ENCODE measurements around the gene CHRNA4.

Gene CHRNA4

DNA sequence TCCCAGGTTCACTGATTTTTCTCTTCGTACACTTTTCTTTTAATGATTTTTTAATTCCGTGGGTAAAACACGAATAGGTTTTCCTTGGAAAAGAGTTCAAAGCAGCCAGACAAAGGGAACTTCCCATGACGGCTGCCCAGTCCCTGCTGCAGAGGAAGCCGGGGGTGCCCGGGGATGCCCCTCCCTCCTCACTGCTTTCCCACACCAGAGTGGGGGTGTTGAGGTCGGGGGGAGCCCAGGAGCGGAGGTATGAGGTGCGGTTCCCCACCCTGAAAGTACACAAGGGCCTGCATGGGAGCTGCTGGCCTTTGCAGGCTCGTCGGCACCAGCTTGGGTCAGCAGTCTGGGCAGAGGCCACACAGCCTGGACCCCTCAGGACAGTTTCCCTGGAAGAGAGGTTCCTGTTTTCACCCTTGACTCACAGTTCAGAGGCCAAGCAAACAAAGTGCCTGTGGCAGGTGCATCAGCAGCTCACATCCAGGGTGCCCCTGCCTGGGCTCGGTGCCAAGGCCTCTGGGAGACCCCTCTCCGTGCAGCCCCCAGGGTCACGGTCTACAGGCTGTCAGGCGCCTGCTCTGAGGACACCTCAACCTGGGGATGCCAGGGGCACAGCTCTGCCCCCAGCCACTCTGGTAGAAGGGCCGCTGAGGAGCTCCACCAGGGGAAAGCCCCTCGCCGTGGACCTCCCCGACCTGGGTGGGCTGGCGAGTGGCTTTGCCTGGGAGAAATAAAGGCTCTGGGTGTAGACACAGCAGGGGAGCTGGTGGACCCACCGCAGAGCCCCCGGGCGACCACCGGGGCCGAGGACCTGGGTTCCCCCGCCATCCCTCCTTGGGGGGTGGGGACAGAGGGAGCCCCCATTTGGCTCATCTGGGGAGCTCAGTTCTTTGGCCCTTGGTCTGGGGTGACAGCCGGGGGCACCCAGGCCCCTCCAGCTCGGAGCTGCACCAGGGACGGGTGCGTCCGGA is 15.4 kb upstream of the CHRNA4 start:
- no peak for DNase-seq

DNA sequence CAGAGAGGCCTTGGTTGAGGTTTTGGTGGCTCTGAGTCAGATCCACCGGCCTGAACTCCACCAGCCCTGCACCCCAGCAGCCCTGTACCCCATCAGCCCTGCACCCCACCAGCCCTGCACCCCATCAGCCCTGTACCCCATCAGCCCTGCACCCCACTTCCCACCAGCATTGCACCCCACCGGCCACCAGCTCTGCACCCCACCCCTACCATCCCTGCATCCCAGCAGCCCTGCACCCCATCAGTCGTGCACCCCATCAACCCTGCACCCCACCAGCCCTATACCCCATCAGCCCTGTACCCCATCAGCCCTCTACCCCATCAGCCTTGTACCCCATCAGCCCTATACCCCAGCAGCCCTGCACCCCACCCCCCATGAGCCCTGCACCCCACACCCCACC is 14.3 kb upstream of the CHRNA4 start:
- DNase-seq: no peak

DNA sequence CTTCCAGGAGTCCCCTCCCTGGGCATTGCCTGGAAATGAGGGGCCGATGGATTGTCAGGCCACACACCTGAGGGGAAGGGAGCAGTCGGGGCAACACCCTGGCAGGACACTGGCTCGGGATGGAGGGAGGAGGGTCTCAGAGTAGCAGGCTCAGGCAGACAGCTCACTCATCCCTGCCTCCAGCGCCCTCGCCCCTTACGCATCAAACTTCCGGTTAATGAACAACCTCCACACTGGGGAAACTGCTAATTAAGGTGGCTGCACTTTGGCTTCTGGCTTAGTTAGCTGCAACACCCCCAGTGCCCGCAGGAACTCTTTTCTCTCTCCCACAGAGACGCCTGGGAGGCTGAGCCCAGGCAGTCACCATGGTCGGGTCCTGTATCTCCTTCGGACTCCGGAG is 13.4 kb upstream of the CHRNA4 start:
- no peak for DNase-seq

GRCh38 chr20:63373996-63374395 is 12.8 kb upstream of the CHRNA4 start:
- DNase-seq: no peak

GRCh38 chr20:63372971-63373885 is 12.1 kb upstream of the CHRNA4 start:
- DNase-seq: no peak

GRCh38 chr20:63371291-63371865 is 10.2 kb upstream of the CHRNA4 start:
- DNase-seq: no peak

DNA sequence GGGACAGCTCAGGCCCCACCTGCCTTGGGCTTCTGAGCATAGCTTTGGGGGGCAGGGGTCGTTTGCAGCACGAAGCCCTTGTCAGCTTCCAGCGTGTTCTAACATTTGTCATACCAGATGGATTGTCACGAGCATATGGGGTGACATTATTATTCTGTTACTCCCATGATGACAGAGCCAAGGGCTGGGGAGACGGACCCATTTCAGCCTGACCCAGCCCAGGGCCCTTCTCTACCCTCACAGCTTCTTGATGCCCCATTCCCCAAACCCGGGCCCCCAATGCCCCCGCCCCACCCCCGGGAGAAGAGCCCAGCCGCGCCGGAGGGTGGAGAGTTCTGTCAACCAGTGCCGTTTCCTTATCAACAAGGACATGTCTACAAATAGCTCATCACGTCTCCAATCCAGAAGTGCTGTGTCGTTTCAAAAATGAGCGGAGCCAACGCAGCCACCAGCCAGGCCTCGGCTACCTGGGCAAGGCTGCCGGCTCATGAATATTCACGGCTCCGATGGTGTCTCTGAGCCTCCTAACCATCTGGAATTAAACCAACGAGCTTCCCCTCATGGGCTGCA is 9.6 kb upstream of the CHRNA4 start:
- DNase-seq: no peak

GRCh38 chr20:63369724-63370617 is 8.8 kb upstream of the CHRNA4 start:
- no peak for DNase-seq

GRCh38 chr20:63369024-63369530 is 7.9 kb upstream of the CHRNA4 start:
- no peak for DNase-seq

- DNase-seq: no peak
Observed at GRCh38 chr20:63368151-63368550, 7.0 kb upstream of the CHRNA4 start.

DNA sequence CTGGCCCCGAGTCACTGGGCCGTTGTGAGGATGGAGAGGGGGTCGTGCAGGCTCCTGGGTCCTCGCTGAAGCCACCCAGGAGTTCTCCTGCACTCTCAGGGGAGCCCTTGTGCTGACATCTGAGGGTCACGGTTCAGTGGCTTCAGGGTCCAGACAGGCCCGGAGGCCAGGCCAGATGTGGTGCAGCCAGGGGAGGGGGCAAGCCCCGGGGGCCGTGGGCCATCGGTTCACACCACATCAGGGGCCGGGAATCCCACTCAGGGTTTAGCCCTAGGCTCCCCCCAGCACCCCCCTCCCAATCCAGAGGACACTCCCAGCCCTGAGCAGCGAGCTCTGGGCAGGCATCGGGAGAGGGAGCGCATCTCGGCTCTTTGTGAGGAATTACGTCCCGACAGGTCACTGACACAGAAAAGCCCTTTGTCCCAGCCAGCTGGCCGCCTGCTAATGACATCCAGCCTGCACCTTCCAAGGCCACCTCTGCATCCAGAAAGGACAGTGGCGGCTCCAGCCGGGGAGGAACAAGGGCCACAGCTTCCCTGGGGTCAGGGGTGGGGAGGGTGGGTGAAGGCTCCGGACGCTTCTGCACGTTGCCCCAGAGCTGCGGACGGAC is 6.4 kb upstream of the CHRNA4 start:
- no peak for DNase-seq

DNA sequence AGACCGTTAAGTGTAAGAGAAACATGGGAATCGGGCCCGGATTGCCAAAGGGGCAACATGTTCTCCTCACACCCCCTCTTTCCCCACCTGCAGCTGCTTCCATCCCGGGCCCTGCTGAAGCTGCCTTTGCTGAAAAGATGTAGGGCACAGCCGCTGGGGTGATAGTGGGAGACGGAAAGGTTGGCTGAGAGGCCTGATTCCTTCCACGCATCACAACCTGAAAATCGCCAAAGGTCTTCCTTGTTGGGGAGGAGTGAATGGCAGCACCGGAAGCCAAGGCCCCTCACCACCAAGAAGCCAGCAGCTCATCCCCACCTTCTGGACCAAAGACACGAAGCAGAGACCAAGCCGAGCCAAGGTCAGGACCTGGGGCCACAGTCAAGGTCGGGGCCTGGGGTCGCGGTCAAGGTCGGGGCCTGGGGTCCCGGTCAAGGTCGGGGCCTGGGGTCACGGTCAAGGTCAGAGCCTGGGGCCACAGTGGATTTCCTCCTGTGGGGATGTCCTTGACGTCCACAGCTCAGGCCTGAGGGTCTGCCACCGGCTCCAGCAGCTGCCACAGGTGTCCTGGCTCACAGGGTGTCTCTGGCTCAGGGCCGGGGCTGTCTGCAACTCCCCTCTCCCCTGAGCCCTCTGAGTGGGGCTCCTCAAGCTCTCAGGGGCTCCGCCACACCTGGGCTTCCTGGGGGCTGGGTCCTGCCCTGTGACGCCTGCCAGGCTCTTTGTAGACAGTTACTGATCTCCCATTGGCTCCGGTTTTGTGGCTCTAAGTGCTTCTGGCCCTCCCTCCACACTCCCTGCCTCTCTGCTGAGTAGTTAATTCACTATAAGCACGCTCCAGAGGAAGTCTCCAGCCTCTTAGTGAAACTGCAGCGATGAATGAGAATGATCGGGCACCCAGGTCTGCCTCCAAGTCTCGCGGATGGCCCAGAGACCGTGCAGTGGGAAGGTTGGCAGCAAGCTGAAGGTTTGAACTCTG is 5.5 kb upstream of the CHRNA4 start:
- no peak for DNase-seq

DNA sequence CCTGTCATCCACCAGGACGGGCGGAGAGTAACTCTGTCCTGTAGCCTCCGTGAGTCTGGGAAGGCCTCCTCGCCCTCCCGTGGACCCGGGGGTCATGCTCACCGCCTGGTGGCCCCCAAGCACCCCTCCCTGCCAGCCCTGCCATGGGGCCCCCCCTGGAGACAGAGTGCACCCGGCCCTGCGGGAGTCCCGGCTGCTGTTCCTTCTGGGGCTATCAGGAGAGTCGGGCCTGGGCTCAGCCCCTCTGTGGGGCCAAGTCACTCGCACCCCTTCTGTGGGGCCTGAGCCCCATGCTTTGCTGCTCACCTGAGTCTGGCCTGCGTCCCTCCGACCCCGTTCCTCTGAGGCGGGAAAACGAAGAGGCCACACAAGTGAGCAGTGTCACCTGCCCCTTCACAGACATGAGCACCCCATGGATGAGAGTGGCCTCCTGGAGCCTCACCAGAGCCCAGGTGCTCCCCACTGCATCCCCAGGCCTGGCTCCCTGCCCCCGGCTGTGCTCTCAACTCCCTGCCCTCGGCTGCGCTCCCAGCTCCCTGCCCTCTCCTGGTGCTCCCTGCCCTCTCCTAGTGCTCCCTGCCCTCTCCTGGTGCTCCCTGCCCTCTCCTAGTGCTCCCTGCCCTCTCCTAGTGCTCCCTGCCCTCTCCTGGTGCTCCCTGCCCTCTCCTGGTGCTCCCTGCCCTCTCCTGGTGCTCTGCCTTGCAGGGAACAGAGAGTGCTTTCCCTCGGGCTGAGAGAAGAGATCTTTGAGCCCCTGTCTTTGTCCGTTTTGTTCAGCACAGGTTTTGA is 4.6 kb upstream of the CHRNA4 start:
- no peak for DNase-seq

DNA sequence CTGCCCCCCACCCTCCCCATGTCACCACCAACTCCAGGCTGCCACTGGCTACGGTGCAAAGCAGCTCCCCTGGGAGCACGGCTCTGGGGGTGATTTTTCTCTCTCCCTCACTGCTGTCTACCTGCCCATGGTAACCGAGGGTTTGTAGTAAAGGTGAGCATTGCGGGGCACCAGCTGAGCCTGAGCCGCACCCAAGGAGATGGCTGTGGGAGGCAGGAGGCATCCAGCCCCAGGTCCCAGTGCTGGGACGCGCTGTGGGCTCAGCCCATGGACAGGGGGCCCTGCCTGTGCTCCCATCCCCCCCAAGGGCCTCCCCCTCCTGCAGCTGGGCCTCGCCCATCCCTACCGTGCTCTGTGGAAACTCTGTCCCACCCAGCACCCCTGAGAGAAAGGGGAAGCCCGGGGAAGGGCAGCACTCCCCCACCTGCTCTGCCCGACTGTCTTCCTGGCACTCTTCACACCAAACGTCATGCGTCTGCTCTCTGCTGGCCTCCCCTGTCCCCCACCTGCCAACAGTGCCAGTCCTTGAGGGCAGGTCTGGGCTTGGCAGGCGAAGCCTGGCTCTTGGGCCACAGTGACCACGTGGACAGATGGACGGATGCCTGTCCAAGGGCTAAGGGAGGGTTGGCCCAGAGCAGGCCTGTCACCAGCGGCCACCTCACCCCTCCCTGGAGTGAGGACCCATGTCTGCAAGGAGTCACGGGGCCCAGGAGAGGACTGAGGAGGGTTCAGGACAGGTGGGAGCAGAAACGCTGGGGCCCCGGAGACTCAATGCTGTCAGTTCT is 3.8 kb upstream of the CHRNA4 start:
- DNase-seq: no peak

- no peak for DNase-seq
Observed at GRCh38 chr20:63363981-63364561, 2.9 kb upstream of the CHRNA4 start.

DNA sequence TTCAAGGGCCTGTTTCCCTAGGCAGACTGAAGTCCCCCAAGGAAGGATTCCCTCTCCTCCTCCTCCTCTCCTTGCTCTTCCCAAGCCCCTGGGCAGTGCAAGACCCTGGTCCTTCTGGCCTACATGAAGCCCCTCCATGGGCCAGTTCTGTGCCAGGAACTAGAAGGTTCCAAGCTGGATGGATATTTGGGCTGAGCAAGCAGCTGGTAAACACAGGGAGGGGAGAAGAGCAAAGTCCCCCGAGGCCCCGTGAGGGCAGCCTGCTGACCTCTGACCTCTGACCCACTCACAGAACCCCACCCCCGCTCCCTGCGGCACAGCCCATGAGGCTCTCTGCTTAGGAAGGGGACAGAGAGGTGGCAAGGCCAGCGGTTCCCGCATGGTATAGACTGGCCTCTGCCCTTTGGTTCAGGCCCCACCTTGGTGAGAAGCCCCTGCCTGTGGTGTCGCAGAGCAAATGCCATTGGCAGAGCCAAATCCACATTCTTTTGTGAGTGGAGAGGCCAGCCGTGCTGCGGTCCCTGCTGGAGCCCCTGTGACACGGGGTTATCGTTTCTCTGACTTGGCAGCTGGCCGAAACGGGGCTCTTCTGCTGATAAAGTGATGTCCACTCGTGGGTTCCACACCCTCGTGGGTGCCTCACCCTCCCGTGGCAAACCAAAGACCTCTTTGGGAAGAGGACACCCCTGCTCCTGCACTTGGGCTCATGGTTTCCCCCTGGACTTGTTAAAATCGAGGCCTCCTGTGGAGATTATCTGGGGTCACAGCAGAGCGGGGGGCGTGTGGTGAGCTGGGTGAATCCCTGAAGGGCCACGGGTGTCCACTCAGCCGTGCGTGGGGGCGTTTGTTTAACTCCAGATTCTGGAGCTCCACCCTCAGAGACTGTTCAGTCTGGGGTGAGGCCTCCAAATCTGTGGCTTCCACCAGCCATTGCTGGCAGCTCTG is 2.1 kb upstream of the CHRNA4 start:
- DNase-seq: no peak
